HepG2 (cell line): ENCODE measurements around the gene ALDOA. TPM values are rescaled to one million over a fixed set of nuclear protein-coding genes. Genes with fewer than 3 reads are reported as not detected.

Source experiments
- ATAC-seq: fragments of 200-7000 bp; cut with Tn5 transposase; 3 replicates; pipeline ENCODE4 v1.9.1; 2020; ENCODE audit warnings: mild to moderate bottlenecking, moderate library complexity
- BruUV-seq: library from RNA; stranded (reverse); fragments of 400-500 nt; replicated peaks from 2 replicates; lab custom pipeline; 2021; lab: Mats Ljungman, UMichigan
- CTCF ChIA-PET: fragments of 300-600 bp; formaldehyde crosslinking; extraction: SDS; loops from one replicate; lab custom pipeline; 2021; ENCODE audit warnings: low total read pairs, inconsistent platforms, low intra/inter-chr PET ratio; lab: Yijun Ruan, JAX
- POLR2A ChIA-PET: fragments of 350-600 bp; sonication (Branson Sonifier 250); formaldehyde crosslinking; loops from one replicate; lab custom pipeline; 2020; ENCODE audit warnings: antibody characterized with exemption, inconsistent platforms; lab: Yijun Ruan, JAX
- DNase-seq: peaks from one replicate; pipeline ENCODE4 v3.0.0-alpha.2; 2015; ENCODE audit warnings: low spot score
- FAIRE-seq: peaks from 3 replicates; lab custom pipeline; 2011; peaks lifted over from hg19 to GRCh38; lab: Jason Lieb, UNC
- H2AFZ ChIP-seq: one replicate; pipeline ENCODE4 v1.6.1; 2011; ENCODE audit warnings: low read length, inconsistent platforms
- H3K27ac ChIP-seq: fragments of 300-600 bp; 3 replicates; pipeline ENCODE4 v1.8.0; 2011; ENCODE audit warnings: mixed run types, mild to moderate bottlenecking, mixed read lengths, low read length, inconsistent platforms; ENCODE audit not compliant: insufficient read depth; ENCODE audit errors: extremely low read length
- H3K27me3 ChIP-seq, 2 experiments: fragments of 200-600 bp in 1 of 2; 2 replicates in 1 of 2; 3 replicates in 1 of 2; pipeline versions ENCODE4 v1.6.0 to v1.8.0; 2011; ENCODE audit warnings: low read length in 2 of 2, mild to moderate bottlenecking in 2 of 2, moderate library complexity in 2 of 2, inconsistent platforms in 1 of 2; ENCODE audit not compliant: insufficient read depth in 2 of 2, control insufficient read depth in 1 of 2
- H3K36me3 ChIP-seq, 2 experiments: fragments of 200-600 bp in 1 of 2; replicated peaks in 1 of 2; 2 replicates in 1 of 2; 3 replicates in 1 of 2; pipeline versions ENCODE4 v1.5.1 to v1.8.0; 2011; ENCODE audit warnings: low read length in 2 of 2, inconsistent platforms in 1 of 2; ENCODE audit not compliant: insufficient read depth in 2 of 2, control insufficient read depth in 1 of 2
- H3K4me1 ChIP-seq: 2 replicates; pipeline ENCODE4 v1.5.1; 2012; ENCODE audit warnings: low read length, inconsistent platforms; ENCODE audit not compliant: insufficient read depth
- H3K4me2 ChIP-seq: 2 replicates; pipeline ENCODE4 v1.6.0; 2011; ENCODE audit warnings: low read depth, low read length, inconsistent platforms
- H3K4me3 ChIP-seq, 3 experiments: fragments of 200-600 bp in 1 of 3; sonication (generic), shearing (Covaris generic) in 1 of 3; replicated peaks in 1 of 3; 2 replicates each; pipeline ENCODE4 v1.5.1; 2011 to 2016; ENCODE audit warnings: low read length in 3 of 3, inconsistent platforms in 2 of 3, low read depth in 2 of 3, mild to moderate bottlenecking in 2 of 3, control low read depth in 1 of 3, mixed read lengths in 1 of 3; ENCODE audit not compliant: insufficient read depth in 1 of 3
- H3K79me2 ChIP-seq: one replicate; pipeline ENCODE4 v1.6.1; 2011; ENCODE audit warnings: low read length, inconsistent platforms; ENCODE audit not compliant: insufficient read depth
- H3K9ac ChIP-seq: 2 replicates; pipeline ENCODE4 v1.6.0; 2011; ENCODE audit warnings: mild to moderate bottlenecking, low read depth, low read length, inconsistent platforms; ENCODE audit not compliant: insufficient read depth
- H3K9me3 ChIP-seq: 2 replicates; pipeline ENCODE4 v1.5.1; 2012; ENCODE audit warnings: mild to moderate bottlenecking, low read length
- H4K20me1 ChIP-seq: 2 replicates; pipeline ENCODE4 v1.6.0; 2011; ENCODE audit warnings: inconsistent platforms, mild to moderate bottlenecking, low read length, moderate library complexity; ENCODE audit not compliant: insufficient read depth
- ARNT2 ChIP-seq: sonication (generic); formaldehyde crosslinking; IDR thresholded peaks from 2 replicates; pipeline ENCODE4 v1.8.0; 2022; ENCODE audit warnings: mild to moderate bottlenecking, low read depth, missing genetic modification reagents, moderate library complexity
- FOXP1 ChIP-seq, 2 experiments: fragments of 450-650 bp in 1 of 2; IDR thresholded peaks; 2 replicates each; pipeline ENCODE4 v1.6.1; 2017 to 2018; ENCODE audit warnings: antibody characterized with exemption in 1 of 2
- GATA4 ChIP-seq: sonication (generic); IDR thresholded peaks from 2 replicates; pipeline ENCODE4 v1.6.1; 2016; ENCODE audit warnings: antibody characterized with exemption, low read depth, borderline replicate concordance
- HOXA7 ChIP-seq: sonication (generic); formaldehyde crosslinking; IDR thresholded peaks from 2 replicates; pipeline ENCODE4 v1.8.1; 2022; ENCODE audit warnings: mild to moderate bottlenecking, missing genetic modification reagents, moderate library complexity
- MNT ChIP-seq: fragments of 450-650 bp; IDR thresholded peaks from 2 replicates; pipeline ENCODE4 v1.6.1; 2016
- NFIC ChIP-seq: IDR thresholded peaks from 2 replicates; pipeline ENCODE4 v1.6.1; 2012; ENCODE audit warnings: mild to moderate bottlenecking, low read length, inconsistent platforms
- RFXANK ChIP-seq: IDR thresholded peaks from 2 replicates; pipeline ENCODE4 v1.6.1; 2016
- THAP7 ChIP-seq: sonication (generic); formaldehyde crosslinking; IDR thresholded peaks from 2 replicates; pipeline ENCODE4 v1.8.1; 2023; ENCODE audit warnings: mild to moderate bottlenecking, missing genetic modification reagents
- ZBTB1 ChIP-seq: sonication (generic); formaldehyde crosslinking; IDR thresholded peaks from 2 replicates; pipeline ENCODE4 v1.4.0; 2020; ENCODE audit warnings: missing genetic modification reagents, borderline replicate concordance
- ZEB1 ChIP-seq: IDR thresholded peaks from 2 replicates; pipeline ENCODE4 v1.6.1; 2012; ENCODE audit warnings: mild to moderate bottlenecking, low read depth, inconsistent platforms; ENCODE audit not compliant: insufficient replicate concordance
- ZFP62 ChIP-seq: sonication (generic); formaldehyde crosslinking; IDR thresholded peaks from 2 replicates; pipeline ENCODE4 v1.4.0; 2020; ENCODE audit warnings: missing genetic modification reagents
- ZMAT3 ChIP-seq: sonication (generic); formaldehyde crosslinking; conservative IDR thresholded peaks from 2 replicates; pipeline ENCODE4 v1.7.0; 2021; ENCODE audit warnings: missing genetic modification reagents
- ZNF343 ChIP-seq: sonication (generic); formaldehyde crosslinking; IDR thresholded peaks from 2 replicates; pipeline ENCODE4 v1.4.0; 2020; ENCODE audit warnings: mild to moderate bottlenecking, missing genetic modification reagents
- ZNF572 ChIP-seq: sonication (generic); formaldehyde crosslinking; IDR thresholded peaks from 2 replicates; pipeline ENCODE4 v1.5.1; 2020; ENCODE audit warnings: mild to moderate bottlenecking, missing genetic modification reagents
- ZNF7 ChIP-seq: IDR thresholded peaks from 2 replicates; pipeline ENCODE4 v1.6.1; 2016; ENCODE audit warnings: missing biosample characterization, missing genetic modification reagents
- ZNF746 ChIP-seq: sonication (generic); formaldehyde crosslinking; IDR thresholded peaks from 2 replicates; pipeline ENCODE4 v1.8.0; 2022; ENCODE audit warnings: mild to moderate bottlenecking, missing genetic modification reagents
- ZNF761 ChIP-seq: sonication (generic); formaldehyde crosslinking; conservative IDR thresholded peaks from 2 replicates; pipeline ENCODE4 v1.4.0; 2020; ENCODE audit warnings: mild to moderate bottlenecking, missing genetic modification reagents
- WGBS: methylation state at CpG from one replicate; pipeline ENCODE4 v1.1.6; 2017; ENCODE audit warnings: low lambda C conversion rate; 5-methylcytosine and 5-hydroxymethylcytosine counted together
- in situ Hi-C: cut with HindIII; loops from 2 replicates; pipeline ENCODE4 v1.10.0; 2017; ENCODE audit warnings: low pct_unique_long_range_greater_than_20kb; ENCODE audit not compliant: extremely low pct_ligation_motif_present
- intact Hi-C: fragments of 100-400 bp; cut with micrococcal nuclease; formaldehyde crosslinking; loops from one replicate; pipeline ENCODE4 v1.10.0; 2022; ENCODE audit not compliant: unreplicated experiment
- polyA plus RNA-seq, 8 experiments: library from polyadenylated mRNA; depleted of rRNA in 3 of 8; stranded (reverse) in 7 of 8; unstranded in 1 of 8; fragments of >200 nt; fragmentation: Illumina TruSeq in 4 of 8; extraction: Trizol in 4 of 8; gene quantifications; 2 replicates each; pipeline versions ENCODE4 v1.2.1 to v1.2.3, GENCODE V29; 2011 to 2016; ENCODE audit warnings: low read depth in 4 of 8, missing spikeins in 1 of 8, mixed read lengths in 1 of 8; ENCODE audit not compliant: insufficient read depth in 1 of 8
- total RNA-seq, 5 experiments: library from RNA; depleted of rRNA; stranded (reverse); fragments of >200 nt; fragmentation: Illumina TruSeq; extraction: Trizol; gene quantifications; 2 replicates each; pipeline ENCODE4 v1.2.3, GENCODE V29; 2016; ENCODE audit warnings: low read depth in 1 of 5
- TF ChIP-seq, protein P1 (sequence below): sonication (generic); formaldehyde crosslinking; IDR thresholded peaks from 2 replicates; pipeline ENCODE4 v1.5.1; 2020; ENCODE audit warnings: mild to moderate bottlenecking, missing genetic modification reagents, moderate library complexity
- TF ChIP-seq, protein P2 (sequence below): sonication (generic); formaldehyde crosslinking; IDR thresholded peaks from 2 replicates; pipeline ENCODE4 v1.5.0; 2020; ENCODE audit warnings: mild to moderate bottlenecking, missing genetic modification reagents

ALDOA gene
- total and polyA plus RNA-seq, 2 of the 13 experiments (the other 11 are each of a cell fraction or from before 2014, with no cell fraction given) = 925 to 1,884 TPM

DNA sequence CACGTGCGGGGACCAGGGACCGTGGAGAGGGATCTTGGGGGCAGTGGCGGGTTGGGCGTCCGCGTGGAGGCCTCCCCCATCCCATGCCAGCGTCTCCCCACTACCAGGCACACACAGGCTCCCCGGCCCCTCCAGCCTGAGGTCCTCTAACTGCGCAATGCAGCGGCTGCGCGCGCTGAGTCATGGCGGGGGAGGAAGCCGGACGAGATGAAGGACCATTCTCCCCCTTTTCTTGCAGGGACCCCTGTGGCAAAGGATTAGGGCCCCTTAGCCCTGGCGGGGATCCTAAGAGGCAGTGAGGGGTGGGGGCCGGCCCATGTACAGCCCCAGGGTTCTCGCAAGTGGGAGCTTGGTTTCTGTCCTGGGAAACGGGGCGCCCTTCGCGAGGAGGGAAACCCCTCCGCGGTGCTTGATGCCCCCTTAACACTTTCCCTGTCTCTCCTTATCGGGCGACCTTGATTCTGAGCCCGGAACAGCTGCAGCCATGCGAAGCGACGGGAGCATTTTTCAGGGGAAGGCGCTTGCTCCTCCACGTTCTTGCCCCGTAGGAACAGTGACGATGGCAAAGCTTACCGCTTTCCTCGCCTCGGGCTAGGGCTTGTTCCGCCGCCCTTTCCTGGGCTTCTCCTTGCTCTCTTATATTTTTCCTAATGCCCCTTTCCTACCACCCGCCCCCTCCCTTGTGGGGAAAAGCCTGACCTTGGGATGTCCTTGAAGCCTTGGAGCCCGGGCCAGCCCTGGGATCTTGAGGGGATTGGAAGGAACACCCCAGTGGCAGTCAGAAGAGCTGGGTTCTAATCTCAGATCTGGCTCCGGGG is 592 bp downstream of the ALDOA start:
- Histone ChIP-seq H3K27me3 (peaks cover 0 to 2% of the 10 kb centered on the region in 2 experiments; a peak in 1 of 5 replicates), H3K79me2 (peaks cover 59% of the 10 kb centered on the region), H3K27ac (peak overlapping the region; percentile 95), H3K9ac (peak overlapping the region; percentile 90), H3K9me3 (no peaks in the 10 kb centered on the region), H3K36me3 (peaks cover 33 to 48% of the 10 kb centered on the region in 2 experiments), H3K4me1 (peaks cover 55% of the 10 kb centered on the region), H3K4me3 (peak overlapping the region; percentile 92 to 100 (median 95)), H2AFZ (no peak overlapping the region), H3K4me2 (peak overlapping the region; percentile 99), H4K20me1 (peaks cover 56% of the 10 kb centered on the region)
- ChIA-PET POLR2A (interaction anchor here (0.5 to 9.1 kb wide), 42 partner anchors 9 to 808 kb away, joined by 3 to 120 read pairs (median 5); partner anchors contain the start of genes ASPHD1, CDIPT, CORO1A and FBRS), CTCF (no interaction called here)
- peak; percentile 0 for ATAC-seq
- 1% methylated on average over 29 of the region's 44 CpGs for WGBS
- in situ Hi-C loops = no loop called here
- TSS peak; percentile 60 for BruUV-seq
- intact Hi-C loops = loop anchor here (1.0 to 5.0 kb wide), 2 partner anchors 26 to 681 kb away; partner anchors contain the start of gene PHKG2
- FAIRE-seq = no peak
- no peak for DNase-seq
- TF ChIP-seq ARNT2 (CRISPR knock-in tag) (no peak; the same call in 1 of the 2 replicates), ZFP62 (CRISPR knock-in tag) (no peak), FOXP1 (IDR thresholded peaks at IDR 0.05) (no peak), FOXP1 (CRISPR knock-in tag; IDR thresholded peaks at IDR 0.05) (no peak), ZNF746 (CRISPR knock-in tag) (no peak), ZNF572 (CRISPR knock-in tag) (peak; percentile 75), THAP7 (CRISPR knock-in tag) (no peak), HOXA7 (no peak; the same call in 1 of the 2 replicates), ZBTB1 (no peak), RFXANK (no peak), ZNF761 (CRISPR knock-in tag) (no peak), NFIC (no peak; the same call in 1 of the 2 replicates), ZNF7 (CRISPR knock-in tag) (no peak), ZMAT3 (CRISPR knock-in tag) (no peak; the same call in 1 of the 2 replicates), GATA4 (no peak), MNT (no peak), ZEB1 (peak; percentile 27), ZNF343 (no peak)
- TF ChIP-seq, protein P1, sequence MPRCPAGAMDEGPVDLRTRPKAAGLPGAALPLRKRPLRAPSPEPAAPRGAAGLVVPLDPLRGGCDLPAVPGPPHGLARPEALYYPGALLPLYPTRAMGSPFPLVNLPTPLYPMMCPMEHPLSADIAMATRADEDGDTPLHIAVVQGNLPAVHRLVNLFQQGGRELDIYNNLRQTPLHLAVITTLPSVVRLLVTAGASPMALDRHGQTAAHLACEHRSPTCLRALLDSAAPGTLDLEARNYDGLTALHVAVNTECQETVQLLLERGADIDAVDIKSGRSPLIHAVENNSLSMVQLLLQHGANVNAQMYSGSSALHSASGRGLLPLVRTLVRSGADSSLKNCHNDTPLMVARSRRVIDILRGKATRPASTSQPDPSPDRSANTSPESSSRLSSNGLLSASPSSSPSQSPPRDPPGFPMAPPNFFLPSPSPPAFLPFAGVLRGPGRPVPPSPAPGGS = no peak
- TF ChIP-seq, protein P2, sequence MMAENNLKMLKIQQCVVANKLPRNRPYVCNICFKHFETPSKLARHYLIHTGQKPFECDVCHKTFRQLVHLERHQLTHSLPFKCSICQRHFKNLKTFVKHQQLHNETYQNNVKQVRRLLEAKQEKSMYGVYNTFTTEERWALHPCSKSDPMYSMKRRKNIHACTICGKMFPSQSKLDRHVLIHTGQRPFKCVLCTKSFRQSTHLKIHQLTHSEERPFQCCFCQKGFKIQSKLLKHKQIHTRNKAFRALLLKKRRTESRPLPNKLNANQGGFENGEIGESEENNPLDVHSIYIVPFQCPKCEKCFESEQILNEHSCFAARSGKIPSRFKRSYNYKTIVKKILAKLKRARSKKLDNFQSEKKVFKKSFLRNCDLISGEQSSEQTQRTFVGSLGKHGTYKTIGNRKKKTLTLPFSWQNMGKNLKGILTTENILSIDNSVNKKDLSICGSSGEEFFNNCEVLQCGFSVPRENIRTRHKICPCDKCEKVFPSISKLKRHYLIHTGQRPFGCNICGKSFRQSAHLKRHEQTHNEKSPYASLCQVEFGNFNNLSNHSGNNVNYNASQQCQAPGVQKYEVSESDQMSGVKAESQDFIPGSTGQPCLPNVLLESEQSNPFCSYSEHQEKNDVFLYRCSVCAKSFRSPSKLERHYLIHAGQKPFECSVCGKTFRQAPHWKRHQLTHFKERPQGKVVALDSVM (CRISPR knock-in tag) = no peak
